Measurements from ENCODE around the gene FAM199X. TPM values are rescaled to one million over a fixed set of nuclear protein-coding genes. Genes with fewer than 3 reads are reported as not detected.

FAM199X gene
- total and polyA plus RNA-seq, 8 donors, result 4.5 to 41.3 (median 17.8) TPM

GRCh38 chrX:104135677-104136076, 30.6 kb upstream of the FAM199X start:
- WGBS, 5 donors, result 77 to 100% (median 86%) methylated on average over 1 of the region's 1 CpG
- H3K4me1 ChIP-seq, result peaks cover 0 to 11% (median 7%) of the 10 kb centered on the region in 4 donors
- H3K27ac ChIP-seq, result peak overlapping the region in 1 of 5 donors; percentile 46
- intact Hi-C loops (cut with DNase I; ENCODE audit: low total_unique reads), result no loop called here
- DNase-seq, result no peak
- TF ChIP-seq POLR2A (IDR thresholded peaks at IDR 0.05), result no peak
- no peak for TF ChIP-seq EP300 (IDR thresholded peaks at IDR 0.05)
- TF ChIP-seq POLR2AphosphoS5 (IDR thresholded peaks at IDR 0.05), result no peak
- TF ChIP-seq CTCF (IDR thresholded peaks at IDR 0.05), result no peak
- no peak overlapping the region for H3K4me3 ChIP-seq
- H3K9me3 ChIP-seq, result no peaks in the 10 kb centered on the region
- H3K36me3 ChIP-seq, result peaks cover 0 to 4% (median 2%) of the 10 kb centered on the region in 4 donors
- H3K27me3 ChIP-seq, result peaks cover 0 to 3% (median 0%) of the 10 kb centered on the region in 3 donors

- peak overlapping the region; percentile 11 to 33 (median 22) for H3K4me3 ChIP-seq
- TF ChIP-seq EP300 (IDR thresholded peaks at IDR 0.05) (no peak), CTCF (IDR thresholded peaks at IDR 0.05) (peak in 4 of 7 experiments; percentile 52 to 76 (median 66)), POLR2AphosphoS5 (IDR thresholded peaks at IDR 0.05) (no peak), POLR2A (IDR thresholded peaks at IDR 0.05) (no peak)
- intact Hi-C loops (cut with DNase I; ENCODE audit: low total_unique reads), result no loop called here
- H3K4me1 ChIP-seq, result peaks cover 0 to 11% (median 8%) of the 10 kb centered on the region in 4 donors
- no peaks in the 10 kb centered on the region for H3K9me3 ChIP-seq
- no peaks in the 10 kb centered on the region for H3K36me3 ChIP-seq
- H3K27me3 ChIP-seq, result peaks cover 0 to 5% (median 0%) of the 10 kb centered on the region in 3 donors
- 15 to 27% (median 22%) methylated on average over 10 of the region's 10 CpGs for WGBS, 5 donors
- DNase-seq, result peak; percentile 72 to 95
- H3K27ac ChIP-seq, result peak overlapping the region in 2 of 5 donors; percentile 34 to 46
Observed at GRCh38 chrX:104136241-104137019, 29.8 kb upstream of the FAM199X start.

GRCh38 chrX:104137496-104137895, 28.8 kb upstream of the FAM199X start:
- no peaks in the 10 kb centered on the region for H3K36me3 ChIP-seq
- H3K9me3 ChIP-seq, result no peaks in the 10 kb centered on the region
- peaks cover 0 to 11% (median 8%) of the 10 kb centered on the region in 4 donors for H3K4me1 ChIP-seq
- no peak overlapping the region for H3K27ac ChIP-seq
- TF ChIP-seq CTCF (IDR thresholded peaks at IDR 0.05), result no peak
- TF ChIP-seq POLR2A (IDR thresholded peaks at IDR 0.05), result no peak
- TF ChIP-seq POLR2AphosphoS5 (IDR thresholded peaks at IDR 0.05), result no peak
- no peak for TF ChIP-seq EP300 (IDR thresholded peaks at IDR 0.05)
- no peak for DNase-seq
- intact Hi-C loops (cut with DNase I; ENCODE audit: low total_unique reads), result no loop called here
- 86 to 96% (median 87%) methylated on average over 3 of the region's 3 CpGs for WGBS, 5 donors
- peaks cover 0 to 6% (median 0%) of the 10 kb centered on the region in 3 donors for H3K27me3 ChIP-seq
- H3K4me3 ChIP-seq, result no peak overlapping the region

- no peak for TF ChIP-seq POLR2A (IDR thresholded peaks at IDR 0.05)
- no peak for TF ChIP-seq CTCF (IDR thresholded peaks at IDR 0.05)
- no peak for TF ChIP-seq EP300 (IDR thresholded peaks at IDR 0.05)
- TF ChIP-seq POLR2AphosphoS5 (IDR thresholded peaks at IDR 0.05), result no peak
- H3K9me3 ChIP-seq, result no peaks in the 10 kb centered on the region
- no peak overlapping the region for H3K27ac ChIP-seq
- no peak for DNase-seq
- H3K4me3 ChIP-seq, result no peak overlapping the region
- peaks cover 0 to 4% (median 0%) of the 10 kb centered on the region in 3 donors for H3K27me3 ChIP-seq
- peaks cover 0 to 6% (median 2%) of the 10 kb centered on the region in 4 donors for H3K4me1 ChIP-seq
- intact Hi-C loops (cut with DNase I; ENCODE audit: low total_unique reads), result no loop called here
- 83 to 94% (median 86%) methylated on average over 6 to 8 of the region's 8 CpGs for WGBS, 5 donors
- no peaks in the 10 kb centered on the region for H3K36me3 ChIP-seq
Observed at GRCh38 chrX:104141087-104141760, 25.0 kb upstream of the FAM199X start.

Data from stomach (tissue), 9 donors.